SK-MEL-5 (cell line): ENCODE measurements around the gene SGMS1. TPM values are rescaled to one million over a fixed set of nuclear protein-coding genes. Genes with fewer than 3 reads are reported as not detected.
A peak's percentile ranks its signal among the peaks of the same experiment; 100 is the strongest.
"Not testable (repeated sequence)": the region's sequence is repeated elsewhere in the genome, so short reads cannot be mapped to it uniquely, and the experiment has no call there.

ENCODE experiments used
- DNase-seq: peaks from one replicate; pipeline ENCODE4 v3.0.0-alpha.2; 2016; ENCODE audit warnings: low read depth, low spot score
- in situ Hi-C: cut with HindIII; loops from 2 replicates; pipeline ENCODE4 v1.10.0; 2016; ENCODE audit warnings: low sequenced_read_pairs, high pct_unique_total_duplicates, low pct_unique_long_range_greater_than_20kb
- total RNA-seq: library from RNA; depleted of rRNA; stranded (reverse); fragments of >200 nt; shearing (Covaris generic); gene quantifications from 2 replicates; pipeline ENCODE4 v1.2.3, GENCODE V29; 2014

Gene SGMS1
- total RNA-seq, 1 experiment from 2014 or later: 5.8 TPM

DNA sequence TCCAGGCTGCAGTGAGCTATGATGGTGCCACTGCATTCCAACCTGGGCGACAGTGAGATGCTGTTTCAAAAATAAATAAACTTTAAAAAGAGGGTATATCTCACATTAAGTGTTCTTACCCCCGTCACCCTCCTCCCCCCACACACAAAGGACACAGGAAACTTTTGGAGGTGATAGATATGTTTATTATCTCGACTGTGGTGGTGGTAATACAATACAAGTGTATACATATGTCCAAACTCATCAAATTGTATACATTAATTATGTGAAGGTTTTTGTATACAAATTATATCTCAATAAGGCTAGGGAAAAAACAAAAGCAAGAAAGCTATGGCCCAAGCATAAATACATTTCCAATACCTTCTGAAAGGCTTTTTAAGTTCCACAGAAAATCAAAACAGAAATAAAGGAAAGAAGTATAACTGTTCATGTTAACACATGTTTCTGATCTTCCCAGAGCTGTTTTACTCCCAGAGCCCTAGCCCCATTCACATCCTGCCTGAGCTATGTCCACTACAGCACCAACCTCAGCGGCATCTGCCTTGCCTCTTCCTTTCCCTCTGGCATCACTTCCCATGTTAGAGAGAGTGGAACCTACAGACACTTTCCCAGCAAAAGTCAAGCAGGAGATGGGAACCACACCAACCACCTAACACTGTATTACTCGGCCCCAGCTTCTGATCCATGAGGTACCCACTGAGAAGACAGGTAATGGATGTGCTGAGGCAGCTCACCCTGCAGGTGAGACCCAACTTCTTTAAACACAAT lies 48.1 kb downstream of the SGMS1 start:
- in situ Hi-C loops: no loop called here
- DNase-seq: no peak

- in situ Hi-C loops: no loop called here
- no peak for DNase-seq
Measured at GRCh38 chr10:50574931-50575330, 48.8 kb downstream of the SGMS1 start.

- in situ Hi-C loops: no loop called here
- no peak for DNase-seq
Measured at GRCh38 chr10:50574305-50574704, 49.5 kb downstream of the SGMS1 start.

DNA sequence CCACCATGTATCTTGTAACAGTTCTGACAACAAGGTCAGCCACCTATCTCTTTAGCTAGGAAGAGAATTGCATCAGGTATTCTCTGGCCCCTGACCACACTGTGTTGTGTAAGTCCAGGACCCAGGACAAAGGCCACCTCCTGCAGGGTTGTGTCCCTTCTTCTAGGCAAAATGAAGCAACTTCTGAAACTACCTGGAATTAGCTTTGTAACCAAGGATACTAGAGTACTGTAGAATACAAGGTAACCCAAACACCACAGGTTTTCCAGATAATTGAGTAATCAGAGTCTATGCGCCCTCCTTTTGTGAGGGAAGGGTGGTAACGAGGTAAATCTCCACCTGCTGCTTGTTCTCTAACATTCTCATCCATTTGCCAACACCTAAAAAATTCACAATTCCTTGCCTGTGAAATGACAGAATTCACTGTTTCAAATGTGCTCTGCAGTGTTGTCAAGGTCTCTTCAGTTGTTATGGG lies 51.7 kb downstream of the SGMS1 start:
- no peak for DNase-seq
- in situ Hi-C loops: no loop called here

DNA sequence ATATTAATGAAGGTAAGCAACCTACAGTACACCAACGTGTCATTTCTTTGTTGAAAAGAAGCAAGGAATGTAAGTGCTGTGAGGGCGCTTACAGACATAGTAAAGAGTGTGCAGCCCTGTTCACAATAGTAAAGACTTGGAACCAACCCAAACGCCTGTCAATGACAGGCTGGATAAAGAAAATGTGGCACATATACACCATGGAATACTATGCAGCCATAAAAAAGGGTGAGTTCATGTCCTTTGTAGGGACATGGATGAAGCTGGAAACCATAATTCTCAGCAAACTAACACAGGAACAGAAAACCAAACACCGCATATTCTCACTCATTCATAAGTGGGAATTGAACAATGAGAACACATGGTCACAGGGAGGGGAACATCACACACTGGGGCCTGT lies 55.0 kb downstream of the SGMS1 start:
- DNase-seq, in situ Hi-C loops: not testable (repeated sequence)

- no peak for DNase-seq
- in situ Hi-C loops: no loop called here
Measured at GRCh38 chr10:50567384-50567783, 56.4 kb downstream of the SGMS1 start.

DNA sequence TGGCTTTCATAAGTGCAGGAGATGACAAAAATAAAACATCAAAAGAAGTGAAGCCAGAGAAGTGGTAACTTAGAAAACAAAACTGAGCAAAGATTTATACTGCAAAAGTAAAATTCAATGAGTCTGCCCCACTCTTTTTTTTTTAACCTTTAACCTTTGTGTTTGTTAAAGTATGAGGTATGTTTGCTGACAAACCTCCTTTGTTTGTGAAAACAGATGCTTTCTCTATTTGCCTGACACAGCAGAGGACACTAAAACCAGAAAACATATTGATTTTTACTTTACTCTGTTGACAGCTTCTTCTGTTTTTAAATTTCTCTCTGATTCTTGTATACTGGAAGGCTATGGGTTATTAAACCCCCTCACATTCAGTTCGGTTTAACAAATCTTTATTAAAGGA lies 57.6 kb downstream of the SGMS1 start:
- in situ Hi-C loops: no loop called here
- no peak for DNase-seq

DNA sequence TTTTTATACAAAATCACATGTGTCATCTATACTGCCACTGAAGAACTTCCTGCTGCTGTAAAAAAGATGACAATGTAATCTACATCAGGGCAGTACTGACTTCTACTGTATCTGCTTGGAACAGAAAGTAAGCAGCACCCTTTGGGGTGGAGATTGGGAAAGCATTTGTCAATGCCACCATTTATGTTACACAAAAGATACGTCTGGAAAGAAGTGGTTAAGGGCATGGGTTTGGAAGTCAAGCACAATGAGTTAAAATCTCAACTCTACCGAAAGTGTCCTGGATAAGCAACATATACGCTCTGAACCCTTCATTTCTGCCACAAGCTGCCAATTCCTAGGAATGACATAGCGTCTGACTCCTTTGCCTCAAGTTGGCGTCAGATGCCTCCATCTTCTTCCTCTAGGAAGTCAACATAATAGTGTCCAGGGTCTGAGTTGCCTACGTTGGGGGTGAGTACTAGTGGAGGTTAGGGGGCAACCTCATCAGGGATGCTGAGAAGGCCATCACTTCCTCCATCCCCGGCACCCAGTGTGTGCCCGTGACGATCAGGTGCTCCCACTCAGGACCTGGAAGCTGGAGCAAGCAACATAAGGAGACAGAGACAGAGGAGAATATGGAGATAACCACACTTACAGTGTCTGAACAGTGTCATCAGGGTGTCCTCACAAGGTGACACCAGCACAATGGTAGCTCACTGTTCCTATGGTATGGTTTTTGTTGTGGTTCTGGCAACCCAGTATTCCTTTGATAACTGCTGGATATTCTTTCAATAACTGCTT lies 58.3 kb downstream of the SGMS1 start:
- no peak for DNase-seq
- in situ Hi-C loops: no loop called here

GRCh38 chr10:50563906-50564305 lies 59.9 kb downstream of the SGMS1 start:
- in situ Hi-C loops: no loop called here
- DNase-seq: no peak

GRCh38 chr10:50561816-50562215 lies 61.9 kb downstream of the SGMS1 start:
- DNase-seq: peak; percentile 14
- in situ Hi-C loops: no loop called here

DNA sequence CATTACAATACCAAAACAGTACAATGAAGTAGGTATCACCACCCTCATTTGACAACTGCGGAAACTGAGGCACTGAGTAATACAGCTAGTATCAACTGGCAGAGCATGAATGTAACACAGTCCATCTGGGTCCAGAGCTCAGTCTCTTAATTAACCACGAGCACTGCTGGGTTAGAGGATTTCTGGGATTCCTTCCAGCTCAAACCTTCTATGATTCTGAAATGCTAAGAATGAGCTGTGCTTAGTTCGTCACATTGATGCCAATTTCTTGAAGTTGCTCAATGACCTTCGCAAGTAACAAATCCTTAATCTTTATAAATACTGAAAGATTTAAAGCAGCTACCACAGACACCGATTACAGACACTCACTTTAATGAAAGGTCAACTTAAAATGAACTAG lies 62.5 kb downstream of the SGMS1 start:
- in situ Hi-C loops: no loop called here

DNA sequence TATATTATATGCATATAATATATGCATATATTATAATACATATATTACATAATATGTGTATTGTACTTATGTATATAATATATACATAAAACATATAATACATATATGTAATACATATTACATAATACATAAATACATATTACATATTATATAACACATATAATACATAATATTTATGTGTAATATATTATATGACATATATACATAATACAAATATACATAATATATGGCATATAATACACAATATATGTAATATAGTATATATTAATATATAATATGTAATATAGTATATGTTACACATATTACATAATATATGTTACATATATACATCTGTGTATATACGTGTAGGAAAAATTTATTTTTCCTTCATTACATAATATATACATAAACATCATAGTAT lies 63.4 kb downstream of the SGMS1 start:
- DNase-seq: no peak
- in situ Hi-C loops: no loop called here

More for the DNA sequence above, 62.5 kb downstream of the SGMS1 start:
- no peak for DNase-seq

- DNase-seq: no peak
- in situ Hi-C loops: no loop called here
Measured at GRCh38 chr10:50558371-50558770, 65.4 kb downstream of the SGMS1 start.

GRCh38 chr10:50557130-50557682 lies 66.5 kb downstream of the SGMS1 start:
- no peak for DNase-seq
- in situ Hi-C loops: no loop called here

- in situ Hi-C loops: no loop called here
- no peak for DNase-seq
Measured at GRCh38 chr10:50556237-50557120, 67.3 kb downstream of the SGMS1 start.

GRCh38 chr10:50554995-50555568 lies 68.7 kb downstream of the SGMS1 start:
- DNase-seq: no peak
- in situ Hi-C loops: no loop called here

GRCh38 chr10:50554376-50554994 lies 69.3 kb downstream of the SGMS1 start:
- no peak for DNase-seq
- in situ Hi-C loops: no loop called here
